ENCODE measurements around the gene DYNLL1.
"Not testable (repeated sequence)": the region's sequence is repeated elsewhere in the genome, so short reads cannot be mapped to it uniquely, and the experiment has no call there.

DYNLL1 gene

GRCh38 chr12:120474616-120474960, 21.3 kb upstream of the DYNLL1 start:
- peak; percentile 93 for DNase-seq (ENCODE audit: low read depth)

GRCh38 chr12:120475643-120476042, 20.3 kb upstream of the DYNLL1 start:
- DNase-seq (ENCODE audit: low read depth): no peak

GRCh38 chr12:120479458-120479857, 16.5 kb upstream of the DYNLL1 start:
- no peak for DNase-seq (ENCODE audit: low read depth)

GRCh38 chr12:120480211-120480610, 15.7 kb upstream of the DYNLL1 start:
- DNase-seq (ENCODE audit: low read depth): no peak

GRCh38 chr12:120481022-120481767, 14.7 kb upstream of the DYNLL1 start:
- DNase-seq (ENCODE audit: low read depth): no peak

GRCh38 chr12:120483621-120484020, 12.3 kb upstream of the DYNLL1 start:
- no peak for DNase-seq (ENCODE audit: low read depth)

GRCh38 chr12:120485961-120486881, 9.7 kb upstream of the DYNLL1 start:
- no peak for DNase-seq (ENCODE audit: low read depth)

- not testable (repeated sequence) for DNase-seq (ENCODE audit: low read depth)
Measured at GRCh38 chr12:120487552-120487951, 8.4 kb upstream of the DYNLL1 start.

GRCh38 chr12:120488057-120488640, 7.8 kb upstream of the DYNLL1 start:
- DNase-seq (ENCODE audit: low read depth): no peak

- DNase-seq (ENCODE audit: low read depth): no peak
Measured at GRCh38 chr12:120489018-120489417, 6.9 kb upstream of the DYNLL1 start.

- DNase-seq (ENCODE audit: low read depth): no peak
Measured at GRCh38 chr12:120490325-120490724, 5.6 kb upstream of the DYNLL1 start.

- DNase-seq (ENCODE audit: low read depth): no peak
Measured at GRCh38 chr12:120490833-120491512, 4.9 kb upstream of the DYNLL1 start.

GRCh38 chr12:120495186-120495730, 655 bp upstream of the DYNLL1 start:
- no peak for DNase-seq (ENCODE audit: low read depth)

GRCh38 chr12:120496413-120497340, 764 bp downstream of the DYNLL1 start:
- peak; percentile 75 for DNase-seq (ENCODE audit: low read depth)

- DNase-seq (ENCODE audit: low read depth): no peak
Measured at GRCh38 chr12:120497524-120498150, 1.7 kb downstream of the DYNLL1 start.

GRCh38 chr12:120498870-120499515, 3.1 kb downstream of the DYNLL1 start:
- no peak for DNase-seq (ENCODE audit: low read depth)

GRCh38 chr12:120500581-120500980, 4.7 kb downstream of the DYNLL1 start:
- no peak for DNase-seq (ENCODE audit: low read depth)

GRCh38 chr12:120504587-120504986, 8.7 kb downstream of the DYNLL1 start:
- no peak for DNase-seq (ENCODE audit: low read depth)

GRCh38 chr12:120508537-120508936, 12.6 kb downstream of the DYNLL1 start:
- no peak for DNase-seq (ENCODE audit: low read depth)

GRCh38 chr12:120514002-120514401, 18.1 kb downstream of the DYNLL1 start:
- DNase-seq (ENCODE audit: low read depth): no peak

All from ELR (cell line).